Measurements from ENCODE around the gene MEG3.

- TF ChIP-seq POLR2A (IDR thresholded peaks at IDR 0.05; ENCODE audit: low read depth, low read length), result no peak
- TF ChIP-seq MAZ (IDR thresholded peaks at IDR 0.05; ENCODE audit: borderline replicate concordance, low read depth, low read length), result no peak
- TF ChIP-seq CTCF (conservative IDR thresholded peaks at IDR 0.05; ENCODE audit: low read depth, low read length), result no peak
- no peak for TF ChIP-seq RAD21 (IDR thresholded peaks at IDR 0.05; ENCODE audit: low read length)
- no peak for TF ChIP-seq BHLHE40 (IDR thresholded peaks at IDR 0.05; ENCODE audit: low read depth, low read length)
- TF ChIP-seq CEBPB (IDR thresholded peaks at IDR 0.05; ENCODE audit: low read depth, low read length), result no peak
- TF ChIP-seq RFX5 (IDR thresholded peaks at IDR 0.05; ENCODE audit: low read depth, low read length), result no peak
- no peak for TF ChIP-seq USF2 (IDR thresholded peaks at IDR 0.05; ENCODE audit: low read depth, low read length)
- TF ChIP-seq MXI1 (IDR thresholded peaks at IDR 0.05; ENCODE audit: borderline replicate concordance, low read depth, low read length), result no peak
- no peak for TF ChIP-seq ELK1 (IDR thresholded peaks at IDR 0.05; ENCODE audit: borderline replicate concordance, low read depth, low read length)
These were observed 83.5 kb downstream of the MEG3 start for GRCh38 chr14:100909439-100909838.
